ENCODE results near the gene GDI1.

GDI1 gene

GRCh38 chrX:154402622-154403127, 34.3 kb upstream of the GDI1 start:
- Histone ChIP-seq H3K9me3 (ENCODE audit: control insufficient read depth, insufficient read depth, low read depth, low read length) (no peaks in the 10 kb centered on the region), H3K27ac (ENCODE audit: extremely low read depth, low read depth, low read length) (no peak overlapping the region), H3K4me1 (ENCODE audit: control insufficient read depth, insufficient read depth, low read length) (no peaks in the 10 kb centered on the region), H3K36me3 (ENCODE audit: control insufficient read depth in 2 of 2, insufficient read depth in 1 of 2, low read length in 2 of 2) (peaks cover 0 to 44% of the 10 kb centered on the region in 2 experiments; a peak in 1 of 3 replicates), H3K4me3 (ENCODE audit: low read depth, low read length) (no peak overlapping the region)
- ChIA-PET CTCF (interaction anchor here (1.1 kb wide), 1 partner anchor 29 kb away, joined by 3 read pairs; the partner anchor contains the start of gene FLNA), POLR2A (interaction anchor here (1.2 to 6.5 kb wide), 3 partner anchors 8 to 55 kb away, joined by 3 to 57 read pairs (median 4); partner anchors contain the start of genes DNASE1L1, PLXNA3 and TAFAZZIN)
- TF ChIP-seq ZNF416 (tag by site-specific recombination; IDR thresholded peaks at IDR 0.05) (no peak), ZNF600 (tag by site-specific recombination; IDR thresholded peaks at IDR 0.05) (peak; percentile 36; the same call in 1 of the 2 replicates)

DNA sequence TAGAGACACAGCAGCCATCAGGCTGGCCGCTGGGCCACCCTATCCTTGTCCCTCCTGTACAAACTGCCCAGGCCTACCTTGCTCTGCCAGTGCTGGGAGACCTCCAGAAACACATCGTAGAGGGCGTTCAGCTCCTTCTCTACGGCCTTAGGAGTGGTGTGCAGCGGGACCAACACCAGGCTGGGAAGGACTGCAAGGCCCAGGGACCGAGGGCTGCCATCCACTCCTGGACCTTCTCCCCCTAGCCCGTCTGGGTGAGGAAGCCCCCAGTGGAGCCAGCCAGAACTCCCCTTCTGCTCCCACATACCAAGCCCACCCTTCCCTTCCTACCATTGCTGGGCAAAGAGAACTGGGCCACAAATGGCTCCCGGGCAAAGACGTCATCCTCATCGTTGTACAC, 33.8 kb upstream of the GDI1 start:
- ChIA-PET POLR2A (interaction anchor here (0.7 to 6.5 kb wide), 4 partner anchors 7 to 131 kb away, joined by 3 to 57 read pairs (median 4); partner anchors contain the start of genes DNASE1L1, PLXNA3 and TAFAZZIN), CTCF (interaction anchor here (1.1 kb wide), 1 partner anchor 29 kb away, joined by 3 read pairs; the partner anchor contains the start of gene FLNA)
- Histone ChIP-seq H3K36me3 (ENCODE audit: control insufficient read depth in 2 of 2, insufficient read depth in 1 of 2, low read length in 2 of 2) (peaks cover 0 to 44% of the 10 kb centered on the region in 2 experiments; a peak in 1 of 3 replicates), H3K4me1 (ENCODE audit: control insufficient read depth, insufficient read depth, low read length) (no peaks in the 10 kb centered on the region), H3K9me3 (ENCODE audit: control insufficient read depth, insufficient read depth, low read depth, low read length) (no peaks in the 10 kb centered on the region), H3K4me3 (ENCODE audit: low read depth, low read length) (no peak overlapping the region), H3K27ac (ENCODE audit: extremely low read depth, low read depth, low read length) (no peak overlapping the region)
- TF ChIP-seq ZSCAN5A (tag by site-specific recombination; IDR thresholded peaks at IDR 0.05) (no peak), ZNF280C (tag by site-specific recombination; IDR thresholded peaks at IDR 0.05) (no peak), ZNF350 (tag by site-specific recombination; IDR thresholded peaks at IDR 0.05) (no peak), ZSCAN18 (tag by site-specific recombination; IDR thresholded peaks at IDR 0.05) (no peak), ZNF23 (tag by site-specific recombination; IDR thresholded peaks at IDR 0.05; ENCODE audit: borderline replicate concordance) (no peak), ZNF37A (tag by site-specific recombination; IDR thresholded peaks at IDR 0.05) (no peak), YY1 (tag by site-specific recombination; IDR thresholded peaks at IDR 0.05) (no peak), ZBTB20 (tag by site-specific recombination; IDR thresholded peaks at IDR 0.05) (no peak), ZNF133 (tag by site-specific recombination; IDR thresholded peaks at IDR 0.05) (no peak), ZNF132 (tag by site-specific recombination; IDR thresholded peaks at IDR 0.05; ENCODE audit: borderline replicate concordance) (no peak), MEIS1 (CRISPR knock-in tag; IDR thresholded peaks at IDR 0.05; ENCODE audit: borderline replicate concordance) (no peak), KLF1 (tag by site-specific recombination; IDR thresholded peaks at IDR 0.05) (no peak), IKZF3 (tag by site-specific recombination; IDR thresholded peaks at IDR 0.05) (no peak)
- TF ChIP-seq, protein P1, sequence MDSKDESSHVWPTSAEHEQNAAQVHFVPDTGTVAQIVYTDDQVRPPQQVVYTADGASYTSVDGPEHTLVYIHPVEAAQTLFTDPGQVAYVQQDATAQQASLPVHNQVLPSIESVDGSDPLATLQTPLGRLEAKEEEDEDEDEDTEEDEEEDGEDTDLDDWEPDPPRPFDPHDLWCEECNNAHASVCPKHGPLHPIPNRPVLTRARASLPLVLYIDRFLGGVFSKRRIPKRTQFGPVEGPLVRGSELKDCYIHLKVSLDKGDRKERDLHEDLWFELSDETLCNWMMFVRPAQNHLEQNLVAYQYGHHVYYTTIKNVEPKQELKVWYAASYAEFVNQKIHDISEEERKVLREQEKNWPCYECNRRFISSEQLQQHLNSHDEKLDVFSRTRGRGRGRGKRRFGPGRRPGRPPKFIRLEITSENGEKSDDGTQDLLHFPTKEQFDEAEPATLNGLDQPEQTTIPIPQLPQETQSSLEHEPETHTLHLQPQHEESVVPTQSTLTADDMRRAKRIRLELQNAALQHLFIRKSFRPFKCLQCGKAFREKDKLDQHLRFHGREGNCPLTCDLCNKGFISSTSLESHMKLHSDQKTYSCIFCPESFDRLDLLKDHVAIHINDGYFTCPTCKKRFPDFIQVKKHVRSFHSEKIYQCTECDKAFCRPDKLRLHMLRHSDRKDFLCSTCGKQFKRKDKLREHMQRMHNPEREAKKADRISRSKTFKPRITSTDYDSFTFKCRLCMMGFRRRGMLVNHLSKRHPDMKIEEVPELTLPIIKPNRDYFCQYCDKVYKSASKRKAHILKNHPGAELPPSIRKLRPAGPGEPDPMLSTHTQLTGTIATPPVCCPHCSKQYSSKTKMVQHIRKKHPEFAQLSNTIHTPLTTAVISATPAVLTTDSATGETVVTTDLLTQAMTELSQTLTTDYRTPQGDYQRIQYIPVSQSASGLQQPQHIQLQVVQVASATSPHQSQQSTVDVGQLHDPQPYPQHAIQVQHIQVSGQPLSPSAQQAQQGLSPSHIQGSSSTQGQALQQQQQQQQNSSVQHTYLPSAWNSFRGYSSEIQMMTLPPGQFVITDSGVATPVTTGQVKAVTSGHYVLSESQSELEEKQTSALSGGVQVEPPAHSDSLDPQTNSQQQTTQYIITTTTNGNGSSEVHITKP (tag by site-specific recombination; IDR thresholded peaks at IDR 0.05) = no peak
- TF ChIP-seq, protein P2, sequence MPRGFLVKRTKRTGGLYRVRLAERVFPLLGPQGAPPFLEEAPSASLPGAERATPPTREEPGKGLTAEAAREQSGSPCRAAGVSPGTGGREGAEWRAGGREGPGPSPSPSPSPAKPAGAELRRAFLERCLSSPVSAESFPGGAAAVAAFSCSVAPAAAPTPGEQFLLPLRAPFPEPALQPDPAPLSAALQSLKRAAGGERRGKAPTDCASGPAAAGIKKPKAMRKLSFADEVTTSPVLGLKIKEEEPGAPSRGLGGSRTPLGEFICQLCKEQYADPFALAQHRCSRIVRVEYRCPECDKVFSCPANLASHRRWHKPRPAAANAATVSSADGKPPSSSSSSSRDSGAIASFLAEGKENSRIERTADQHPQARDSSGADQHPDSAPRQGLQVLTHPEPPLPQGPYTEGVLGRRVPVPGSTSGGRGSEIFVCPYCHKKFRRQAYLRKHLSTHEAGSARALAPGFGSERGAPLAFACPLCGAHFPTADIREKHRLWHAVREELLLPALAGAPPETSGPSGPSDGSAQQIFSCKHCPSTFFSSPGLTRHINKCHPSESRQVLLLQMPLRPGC (tag by site-specific recombination; IDR thresholded peaks at IDR 0.05) = no peak
- TF ChIP-seq, protein P3, sequence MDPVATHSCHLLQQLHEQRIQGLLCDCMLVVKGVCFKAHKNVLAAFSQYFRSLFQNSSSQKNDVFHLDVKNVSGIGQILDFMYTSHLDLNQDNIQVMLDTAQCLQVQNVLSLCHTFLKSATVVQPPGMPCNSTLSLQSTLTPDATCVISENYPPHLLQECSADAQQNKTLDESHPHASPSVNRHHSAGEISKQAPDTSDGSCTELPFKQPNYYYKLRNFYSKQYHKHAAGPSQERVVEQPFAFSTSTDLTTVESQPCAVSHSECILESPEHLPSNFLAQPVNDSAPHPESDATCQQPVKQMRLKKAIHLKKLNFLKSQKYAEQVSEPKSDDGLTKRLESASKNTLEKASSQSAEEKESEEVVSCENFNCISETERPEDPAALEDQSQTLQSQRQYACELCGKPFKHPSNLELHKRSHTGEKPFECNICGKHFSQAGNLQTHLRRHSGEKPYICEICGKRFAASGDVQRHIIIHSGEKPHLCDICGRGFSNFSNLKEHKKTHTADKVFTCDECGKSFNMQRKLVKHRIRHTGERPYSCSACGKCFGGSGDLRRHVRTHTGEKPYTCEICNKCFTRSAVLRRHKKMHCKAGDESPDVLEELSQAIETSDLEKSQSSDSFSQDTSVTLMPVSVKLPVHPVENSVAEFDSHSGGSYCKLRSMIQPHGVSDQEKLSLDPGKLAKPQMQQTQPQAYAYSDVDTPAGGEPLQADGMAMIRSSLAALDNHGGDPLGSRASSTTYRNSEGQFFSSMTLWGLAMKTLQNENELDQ (tag by site-specific recombination; IDR thresholded peaks at IDR 0.05; ENCODE audit: low read depth) = no peak

Data from HEK293 (cell line).